GM19193 (cell line): Measurements from ENCODE around the gene PRND.

Experiments
- POLR2A ChIP-seq: IDR thresholded peaks from 4 replicates; pipeline ENCODE4 v1.6.1; 2011; ENCODE audit not compliant: insufficient read depth, insufficient read length; ENCODE audit errors: extremely low read depth

PRND gene

GRCh38 chr20:4720041-4720976, 1.4 kb upstream of the PRND start:
- no peak for TF ChIP-seq POLR2A

DNA sequence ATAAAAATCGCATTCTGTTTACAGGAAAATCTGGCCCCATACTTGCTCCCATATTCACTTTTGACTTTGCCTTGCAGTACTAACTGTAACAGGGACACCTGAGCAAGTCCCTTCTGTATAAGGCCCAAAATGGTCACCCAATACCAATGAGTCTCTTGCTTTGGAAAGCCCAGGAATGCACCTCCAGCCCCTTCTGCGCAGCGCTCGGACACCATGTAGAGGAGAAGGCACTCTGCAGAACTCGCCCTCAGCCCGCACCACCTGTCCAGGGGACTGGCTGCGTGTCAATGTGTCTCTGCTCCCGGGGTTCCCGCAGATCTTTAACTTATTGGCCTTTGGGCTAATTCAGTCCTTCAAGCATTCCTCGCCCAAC, 746 bp upstream of the PRND start:
- no peak for TF ChIP-seq POLR2A

- no peak for TF ChIP-seq POLR2A
Observed at GRCh38 chr20:4722571-4722970, 862 bp downstream of the PRND start.

DNA sequence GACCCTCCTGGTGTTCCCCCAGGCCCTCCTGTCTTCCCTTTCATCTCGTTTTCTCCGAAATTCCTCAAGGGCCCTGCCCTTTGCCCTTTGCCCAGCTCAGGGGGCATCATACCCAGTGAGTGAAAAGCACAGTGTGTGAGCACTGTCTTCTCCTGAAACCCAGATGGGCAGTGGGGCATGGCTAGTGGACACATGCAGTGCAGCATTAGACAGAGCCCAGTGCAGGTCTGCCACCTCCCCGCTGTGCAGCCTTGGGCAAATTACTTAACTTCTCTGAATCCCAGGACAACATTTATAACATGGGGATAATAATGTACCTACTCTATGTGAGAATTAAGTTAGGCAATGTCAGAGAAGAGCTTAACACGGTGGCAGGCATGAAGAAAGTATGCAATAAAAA, 1.3 kb downstream of the PRND start:
- no peak for TF ChIP-seq POLR2A

- no peak for TF ChIP-seq POLR2A
Observed at GRCh38 chr20:4724459-4725262, 3.0 kb downstream of the PRND start.

DNA sequence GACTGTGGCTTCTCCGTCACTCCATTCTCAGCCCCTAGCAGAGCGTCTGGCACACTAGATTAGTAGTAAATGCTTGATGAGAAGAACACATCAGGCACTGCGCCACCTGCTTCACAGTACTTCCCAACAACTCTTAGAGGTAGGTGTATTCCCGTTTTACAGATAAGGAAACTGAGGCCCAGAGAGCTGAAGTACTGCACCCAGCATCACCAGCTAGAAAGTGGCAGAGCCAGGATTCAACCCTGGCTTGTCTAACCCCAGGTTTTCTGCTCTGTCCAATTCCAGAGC, 3.5 kb downstream of the PRND start:
- TF ChIP-seq POLR2A: no peak

DNA sequence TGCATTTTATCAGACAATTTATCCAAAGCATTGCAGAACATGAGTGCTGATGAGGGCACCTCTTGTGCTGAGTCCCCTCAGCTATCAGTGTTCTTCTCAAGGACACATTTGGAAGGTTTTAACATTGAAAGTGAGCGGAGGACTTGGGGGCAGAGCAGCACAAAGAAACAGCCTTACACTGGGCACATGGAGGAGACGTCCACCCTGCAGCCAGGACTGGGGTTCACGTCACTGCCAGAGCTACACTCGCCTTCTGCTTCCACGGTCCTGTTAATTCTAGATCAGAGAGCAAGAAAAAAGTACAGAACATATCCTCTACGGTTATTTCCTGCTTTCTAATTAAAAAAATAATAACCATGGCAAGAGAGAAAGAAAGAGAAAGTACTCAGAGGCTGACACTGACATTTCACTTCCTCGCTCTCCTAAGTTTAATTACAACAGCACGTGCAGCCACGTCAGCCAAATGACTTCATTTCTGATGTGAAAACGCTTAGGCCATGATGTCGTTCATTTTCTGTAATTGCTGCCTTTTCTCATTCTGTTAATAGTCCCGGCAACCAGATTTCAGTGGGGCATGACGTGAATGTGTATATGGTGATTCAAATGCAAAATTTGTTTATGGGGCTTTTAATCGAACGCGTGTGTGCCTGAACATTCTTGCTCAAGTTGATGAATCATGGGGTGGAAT, 5.1 kb downstream of the PRND start:
- TF ChIP-seq POLR2A: no peak

DNA sequence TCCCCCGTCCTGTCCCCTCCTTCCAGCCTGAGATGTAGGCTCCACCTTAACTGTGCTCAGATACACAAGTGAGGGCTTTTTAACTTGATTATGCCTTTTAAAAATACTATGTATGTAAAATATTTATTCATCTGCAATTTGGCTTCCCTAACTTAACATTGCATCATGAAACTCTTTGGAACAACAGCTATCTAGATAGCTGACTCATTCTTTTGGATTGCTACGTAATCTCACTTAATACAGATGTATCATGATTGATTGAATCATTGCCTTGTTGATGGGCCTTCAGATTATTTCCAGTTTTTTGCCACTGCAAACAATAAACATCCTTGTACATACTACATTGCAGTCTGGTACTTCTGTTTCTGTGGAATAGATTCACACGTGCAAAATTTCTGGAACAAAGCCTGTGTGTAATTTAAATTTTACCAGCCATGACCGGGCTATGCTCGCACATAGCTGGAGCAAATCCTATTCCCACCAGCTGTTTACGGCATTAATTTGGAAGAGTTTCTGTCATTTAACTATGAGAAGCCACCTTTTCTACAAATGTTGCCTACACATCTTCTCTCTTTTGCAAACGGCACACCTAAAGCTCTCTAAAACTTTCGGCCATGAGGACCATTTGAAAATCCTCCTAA, 6.5 kb downstream of the PRND start:
- TF ChIP-seq POLR2A: no peak

- no peak for TF ChIP-seq POLR2A
Observed at GRCh38 chr20:4729265-4729664, 7.6 kb downstream of the PRND start.

GRCh38 chr20:4730780-4731179, 9.1 kb downstream of the PRND start:
- no peak for TF ChIP-seq POLR2A

DNA sequence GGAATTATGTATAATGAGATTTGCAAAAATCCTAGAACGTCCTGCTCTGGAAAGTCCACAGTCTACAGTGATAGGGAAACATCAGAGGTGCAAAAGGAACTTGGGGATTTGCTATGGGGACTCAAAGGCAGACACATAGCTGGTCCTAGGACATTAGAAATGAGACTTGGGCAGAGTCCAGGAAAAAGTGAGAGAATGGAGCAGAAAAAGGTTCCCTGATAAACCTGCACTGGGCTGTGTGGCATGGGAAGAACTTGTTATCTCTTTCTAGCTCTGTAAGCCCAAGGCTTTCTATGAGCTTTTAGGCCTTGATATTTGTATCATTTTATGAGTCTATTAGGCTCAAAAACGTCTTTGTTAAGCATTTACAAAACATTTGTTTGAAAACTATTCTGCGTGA, 15.2 kb downstream of the PRND start:
- TF ChIP-seq POLR2A: no peak

DNA sequence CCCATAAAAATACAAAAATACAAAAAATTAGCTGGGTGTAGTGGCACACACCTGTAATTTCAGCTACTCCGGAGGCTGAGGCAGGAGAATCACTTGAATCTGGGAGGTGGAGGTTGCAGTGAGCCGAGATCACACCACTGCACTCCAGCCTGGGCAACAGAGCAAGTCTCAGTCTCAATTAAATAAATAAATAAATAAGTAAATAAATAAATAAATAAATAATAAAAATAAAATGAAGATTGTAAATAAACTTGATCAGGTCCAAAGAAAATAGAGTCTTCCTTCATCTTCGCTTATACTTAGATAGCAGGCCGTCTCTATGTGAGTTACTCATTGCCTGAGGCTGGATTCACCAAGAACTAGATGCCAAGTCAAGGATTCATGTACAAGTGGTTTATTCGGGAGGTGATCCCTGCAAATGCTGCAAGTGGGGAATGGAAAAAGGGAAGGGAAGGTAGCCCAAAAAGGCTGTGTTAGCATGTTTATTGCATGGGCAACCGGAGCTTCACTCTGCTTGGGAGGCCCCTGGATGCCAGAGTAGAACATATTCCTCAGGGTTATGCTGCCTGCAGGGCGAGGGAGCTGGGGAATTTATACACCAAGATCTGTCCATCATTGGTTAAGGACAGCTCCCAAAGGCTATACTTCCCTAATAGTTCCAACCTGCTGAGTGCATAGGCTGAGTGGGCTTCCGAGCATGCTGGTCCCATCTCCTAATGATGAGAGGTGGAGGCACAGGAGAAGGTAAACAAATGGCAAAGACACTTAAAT, 16.3 kb downstream of the PRND start:
- TF ChIP-seq POLR2A: no peak

DNA sequence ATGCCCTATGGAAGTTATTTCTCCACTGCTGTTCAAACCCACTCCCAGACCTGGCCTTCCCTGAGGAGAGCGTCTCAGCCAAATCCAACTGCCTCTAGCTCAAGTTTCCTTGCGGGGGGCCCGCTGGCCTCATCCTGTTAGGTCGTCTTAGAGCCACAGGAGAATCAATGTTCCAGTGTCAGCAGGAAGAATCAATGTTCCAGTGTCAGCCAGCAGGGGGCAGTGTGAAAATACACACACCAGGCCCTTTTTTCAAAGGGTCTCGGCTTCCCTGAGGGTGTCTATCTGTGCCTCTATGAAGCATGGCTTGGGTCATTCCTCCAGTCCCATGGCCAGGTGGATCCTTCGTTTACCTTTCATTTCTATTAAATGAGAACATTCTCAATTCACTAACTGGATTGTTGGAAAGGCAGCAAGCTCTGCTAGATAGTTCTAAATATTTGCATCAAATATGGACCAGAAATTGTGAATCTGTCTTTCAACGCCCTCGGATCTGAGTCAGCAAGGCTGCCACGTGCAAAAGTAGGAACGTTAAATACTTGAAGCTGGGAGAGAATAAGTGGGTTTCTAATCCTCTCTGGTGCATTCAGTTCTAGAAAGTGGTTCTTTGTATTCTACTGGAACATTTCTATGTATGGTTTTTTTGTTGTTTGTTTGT, 19.2 kb downstream of the PRND start:
- no peak for TF ChIP-seq POLR2A

DNA sequence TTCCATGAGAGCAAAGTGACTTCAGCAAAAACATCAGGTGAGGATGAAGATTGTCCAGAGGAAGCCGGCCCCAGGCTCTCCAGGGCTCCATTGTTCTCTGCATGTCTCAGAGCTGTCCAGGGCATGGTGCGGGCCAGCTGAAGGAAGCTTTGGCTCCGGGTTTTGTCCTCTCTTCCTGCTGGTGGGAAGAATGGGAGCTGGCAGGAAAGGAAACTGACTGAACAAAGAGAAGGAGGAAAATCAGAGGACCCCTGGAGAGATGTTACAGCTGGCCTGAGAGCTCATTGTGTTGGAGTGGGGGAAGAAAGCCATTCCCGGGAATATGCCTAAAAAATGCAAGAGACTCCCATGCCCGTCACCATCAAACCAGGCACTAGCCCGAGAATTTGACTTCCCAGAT, 27.1 kb downstream of the PRND start:
- TF ChIP-seq POLR2A: no peak

DNA sequence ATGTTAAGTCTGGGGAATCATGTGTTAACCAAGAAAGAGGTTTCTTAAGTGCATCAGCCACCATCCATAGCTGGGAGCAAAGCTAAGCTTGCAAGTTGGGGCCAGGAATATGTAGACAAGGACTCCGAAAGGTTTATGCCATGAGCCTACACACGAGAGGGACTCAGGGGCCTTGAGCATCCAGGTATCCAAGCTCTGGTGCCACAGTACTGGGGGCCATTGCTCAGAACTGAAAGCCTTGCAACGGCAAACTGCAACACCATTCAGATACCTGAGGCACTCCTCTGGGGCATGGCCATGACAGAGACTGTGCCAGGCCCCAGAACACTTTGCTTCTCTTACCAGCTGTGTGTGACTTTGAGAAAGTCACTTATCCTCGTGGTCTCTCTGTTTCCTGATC, 27.6 kb downstream of the PRND start:
- TF ChIP-seq POLR2A: no peak

- no peak for TF ChIP-seq POLR2A
Observed at GRCh38 chr20:4750381-4750780, 28.7 kb downstream of the PRND start.
